ENCODE measurements around the gene NSUN2.

DNA sequence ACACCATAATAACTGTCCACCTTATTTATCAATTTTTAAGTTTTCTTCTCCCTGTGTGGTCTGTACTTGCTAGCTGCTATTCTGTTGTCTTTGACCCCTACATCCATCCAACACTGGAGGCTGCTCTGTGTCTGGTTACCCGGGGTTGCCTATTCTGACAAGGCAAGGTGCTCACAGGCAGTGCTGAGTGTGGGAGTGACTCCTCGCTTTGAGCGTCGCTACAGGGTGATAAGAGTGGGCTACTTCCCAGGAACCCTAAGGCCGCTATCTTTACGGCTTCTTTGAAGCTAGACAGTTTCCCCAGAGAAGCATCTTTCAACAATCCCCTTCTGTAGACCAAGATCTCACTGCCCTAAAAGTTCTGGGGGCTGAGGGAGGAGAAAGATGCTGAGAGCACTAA, 35.3 kb downstream of the NSUN2 start:
- TF ChIP-seq CTCF (IDR thresholded peaks at IDR 0.05; ENCODE audit: low read depth, low read length, poor library complexity, severe bottlenecking) (no peak), EZH2phosphoT487 (IDR thresholded peaks at IDR 0.05; ENCODE audit: borderline replicate concordance, low read length) (no peak)

All from DOHH2 (cell line).